Measurements from ENCODE around the gene CPS1. TPM values are rescaled to one million over a fixed set of nuclear protein-coding genes. Genes with fewer than 3 reads are reported as not detected.

The CPS1 gene
- total and polyA plus RNA-seq, 2 of the 8 experiments (the other 6 are each of a cell fraction or from before 2014, with no cell fraction given) = 7.9 to 15.7 TPM

DNA sequence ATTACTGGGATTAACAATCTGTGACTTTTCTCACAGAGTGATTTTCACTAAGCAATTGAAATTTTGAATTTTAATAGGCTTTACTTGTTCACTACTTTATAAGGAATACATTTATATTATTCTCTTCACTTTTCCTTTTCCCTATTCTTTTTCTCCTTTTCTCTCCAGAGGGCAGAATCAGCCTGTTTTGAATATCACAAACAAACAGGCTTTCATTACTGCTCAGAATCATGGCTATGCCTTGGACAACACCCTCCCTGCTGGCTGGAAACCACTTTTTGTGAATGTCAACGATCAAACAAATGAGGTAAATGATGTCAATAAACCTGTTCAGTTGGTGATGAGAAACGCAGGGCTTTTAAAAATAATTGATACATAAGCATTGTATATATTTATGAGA is 35.3 kb downstream of the CPS1 start:
- no peak overlapping the region for H2BK15ac ChIP-seq (ENCODE audit: low read length)
- no peak overlapping the region for H3K14ac ChIP-seq (ENCODE audit: insufficient read length)
- H3K23ac ChIP-seq (ENCODE audit: insufficient read length) = no peak overlapping the region
- no peak overlapping the region for H2BK20ac ChIP-seq (ENCODE audit: low read length)
- TF ChIP-seq, protein P1, sequence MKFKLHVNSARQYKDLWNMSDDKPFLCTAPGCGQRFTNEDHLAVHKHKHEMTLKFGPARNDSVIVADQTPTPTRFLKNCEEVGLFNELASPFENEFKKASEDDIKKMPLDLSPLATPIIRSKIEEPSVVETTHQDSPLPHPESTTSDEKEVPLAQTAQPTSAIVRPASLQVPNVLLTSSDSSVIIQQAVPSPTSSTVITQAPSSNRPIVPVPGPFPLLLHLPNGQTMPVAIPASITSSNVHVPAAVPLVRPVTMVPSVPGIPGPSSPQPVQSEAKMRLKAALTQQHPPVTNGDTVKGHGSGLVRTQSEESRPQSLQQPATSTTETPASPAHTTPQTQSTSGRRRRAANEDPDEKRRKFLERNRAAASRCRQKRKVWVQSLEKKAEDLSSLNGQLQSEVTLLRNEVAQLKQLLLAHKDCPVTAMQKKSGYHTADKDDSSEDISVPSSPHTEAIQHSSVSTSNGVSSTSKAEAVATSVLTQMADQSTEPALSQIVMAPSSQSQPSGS (IDR thresholded peaks at IDR 0.05; ENCODE audit: low read length) = no peak
- TF ChIP-seq CHD2 (IDR thresholded peaks at IDR 0.05; ENCODE audit: low read length) = no peak
- no peak for TF ChIP-seq NRF1 (IDR thresholded peaks at IDR 0.05; ENCODE audit: low read depth, low read length)
- no peak for TF ChIP-seq CBX8 (IDR thresholded peaks at IDR 0.05; ENCODE audit: borderline replicate concordance, low read depth, low read length)
- no peak for TF ChIP-seq TEAD4 (IDR thresholded peaks at IDR 0.05; ENCODE audit: low read depth, low read length)
- TF ChIP-seq SIN3A (conservative IDR thresholded peaks at IDR 0.05 in 1 of 2, IDR thresholded peaks at IDR 0.05 in 1 of 2; ENCODE audit: low read depth in 1 of 2, low read length in 2 of 2) = no peak
- no peak for TF ChIP-seq TBP (IDR thresholded peaks at IDR 0.05; ENCODE audit: low read depth, low read length)
- no peak for TF ChIP-seq MAFK (IDR thresholded peaks at IDR 0.05; ENCODE audit: low read depth, low read length)
- TF ChIP-seq YY1 (IDR thresholded peaks at IDR 0.05; ENCODE audit: low read depth, low read length) = no peak
- TF ChIP-seq POLR2AphosphoS5 (IDR thresholded peaks at IDR 0.05; ENCODE audit: low read depth, low read length) = no peak
- TF ChIP-seq BCL11A (IDR thresholded peaks at IDR 0.05; ENCODE audit: low read depth in 2 of 2, low read length in 2 of 2) = no peak
- no peaks in the 10 kb centered on the region for H3K79me2 ChIP-seq (ENCODE audit: control insufficient read depth in 1 of 2, insufficient read depth in 2 of 2, low read length in 2 of 2)
- H3K79me1 ChIP-seq (ENCODE audit: low read depth, low read length) = no peaks in the 10 kb centered on the region
- no peak for FAIRE-seq
- no peak overlapping the region for H3K4me2 ChIP-seq (ENCODE audit: insufficient read depth in 1 of 2, low read depth in 2 of 2, low read length in 2 of 2)
- no peak overlapping the region for H2BK12ac ChIP-seq (ENCODE audit: low read depth, low read length)
- no peaks in the 10 kb centered on the region for H3K9me3 ChIP-seq (ENCODE audit: insufficient read depth in 2 of 2, low read depth in 1 of 2, low read length in 1 of 2)
- H3K4ac ChIP-seq (replicated peaks; ENCODE audit: insufficient read length, low read depth, low read length) = no peak overlapping the region
- H3K4me1 ChIP-seq (replicated peaks in 1 of 4; ENCODE audit: control insufficient read depth in 3 of 4, insufficient read depth in 4 of 4, low read length in 3 of 4) = 0 out of 7 replicates have a peak, but pooled peaks cover 0 to 2% (median 0%) of the 10 kb centered on the region in 4 experiments
- no peak overlapping the region for H3K4me3 ChIP-seq (ENCODE audit: extremely low read depth in 1 of 4, insufficient read depth in 2 of 4, low read depth in 3 of 4, low read length in 4 of 4)
- 76% methylated on average over 2 of the region's 2 CpGs; no CpG with 5 or more reads in 1 of the 2 experiments for WGBS, 2 experiments (ENCODE audit: extremely low coverage in 1 of 2, insufficient coverage in 1 of 2, insufficient read length in 1 of 2, insufficient replicate concordance in 2 of 2, low coverage in 1 of 2, low lambda C conversion rate in 2 of 2, missing lambda C conversion rate in 1 of 2)
- no peak overlapping the region for H2BK5ac ChIP-seq (ENCODE audit: low read depth, low read length)
- H3K18ac ChIP-seq (ENCODE audit: extremely low read depth, low read length) = no peak overlapping the region
- no peaks in the 10 kb centered on the region for H3K27me3 ChIP-seq (replicated peaks in 1 of 4; ENCODE audit: control insufficient read depth in 3 of 4, extremely low read depth in 1 of 4, insufficient read depth in 3 of 4, low read length in 3 of 4)
- H3K9ac ChIP-seq (replicated peaks in 1 of 4; ENCODE audit: extremely low read depth in 1 of 4, low read depth in 3 of 4, low read length in 3 of 4) = no peak overlapping the region
- no peaks in the 10 kb centered on the region for H3K36me3 ChIP-seq (ENCODE audit: control insufficient read depth in 2 of 4, insufficient read depth in 4 of 4, low read length in 3 of 4)
- ChIA-PET CTCF (ENCODE audit: partially characterized antibody) (interaction anchor here (1.1 kb wide), 1 partner anchor 13 kb away, joined by 4 read pairs; no protein-coding TSS in a partner anchor), POLR2A (ENCODE audit: partially characterized antibody) (no interaction called here)
- H3K27ac ChIP-seq (ENCODE audit: low read depth, low read length) = no peak overlapping the region
- H3K56ac ChIP-seq (replicated peaks; ENCODE audit: insufficient read length, low read depth, low read length) = no peak overlapping the region
- H2AK5ac ChIP-seq (ENCODE audit: low read depth, low read length) = no peak overlapping the region
- H2BK120ac ChIP-seq (replicated peaks; ENCODE audit: low read depth, low read length) = no peak overlapping the region
- H2AFZ ChIP-seq (ENCODE audit: low read length) = no peak overlapping the region
- no peak overlapping the region for H4K91ac ChIP-seq (replicated peaks; ENCODE audit: insufficient read length, low read length)
- H4K5ac ChIP-seq (ENCODE audit: insufficient read length, low read depth, low read length) = no peak overlapping the region
- H4K8ac ChIP-seq (ENCODE audit: extremely low read depth, insufficient read depth, low read length) = no peak overlapping the region; the same call in 1 of the 2 replicates
- H4K20me1 ChIP-seq (replicated peaks in 1 of 2; ENCODE audit: control insufficient read depth in 1 of 2, insufficient read depth in 2 of 2, low read length in 2 of 2) = no peaks in the 10 kb centered on the region
- no peak for DNase-seq (ENCODE audit: low read depth in 1 of 2, low spot score in 2 of 2)
- H3K23me2 ChIP-seq (ENCODE audit: low read depth, low read length) = no peaks in the 10 kb centered on the region
